Fibroblast of villous mesenchyme (primary cell): ENCODE results near the gene KATNA1. TPM values are rescaled to one million over a fixed set of nuclear protein-coding genes. Genes with fewer than 3 reads are reported as not detected.

ENCODE experiments used
- DNase-seq: peaks from one replicate; pipeline ENCODE4 v3.0.0-alpha.2; 2010; ENCODE audit warnings: low read depth
- H3K4me3 ChIP-seq: 2 replicates; pipeline ENCODE4 v1.5.1; 2011; ENCODE audit warnings: low read depth, mild to moderate bottlenecking, low read length
- total RNA-seq: library from RNA; depleted of rRNA; stranded (reverse); fragments of >200 nt; gene quantifications from 2 replicates; pipeline ENCODE4 v1.2.3, GENCODE V29; 2012
- TF ChIP-seq, protein P1 (sequence below): IDR thresholded peaks from 2 replicates; pipeline ENCODE4 v1.5.1; 2012; ENCODE audit warnings: low read depth, mild to moderate bottlenecking, low read length; ENCODE audit not compliant: insufficient read depth

KATNA1 gene
- total RNA-seq, 1 donor, result 21.6 TPM

- TF ChIP-seq, protein P1, sequence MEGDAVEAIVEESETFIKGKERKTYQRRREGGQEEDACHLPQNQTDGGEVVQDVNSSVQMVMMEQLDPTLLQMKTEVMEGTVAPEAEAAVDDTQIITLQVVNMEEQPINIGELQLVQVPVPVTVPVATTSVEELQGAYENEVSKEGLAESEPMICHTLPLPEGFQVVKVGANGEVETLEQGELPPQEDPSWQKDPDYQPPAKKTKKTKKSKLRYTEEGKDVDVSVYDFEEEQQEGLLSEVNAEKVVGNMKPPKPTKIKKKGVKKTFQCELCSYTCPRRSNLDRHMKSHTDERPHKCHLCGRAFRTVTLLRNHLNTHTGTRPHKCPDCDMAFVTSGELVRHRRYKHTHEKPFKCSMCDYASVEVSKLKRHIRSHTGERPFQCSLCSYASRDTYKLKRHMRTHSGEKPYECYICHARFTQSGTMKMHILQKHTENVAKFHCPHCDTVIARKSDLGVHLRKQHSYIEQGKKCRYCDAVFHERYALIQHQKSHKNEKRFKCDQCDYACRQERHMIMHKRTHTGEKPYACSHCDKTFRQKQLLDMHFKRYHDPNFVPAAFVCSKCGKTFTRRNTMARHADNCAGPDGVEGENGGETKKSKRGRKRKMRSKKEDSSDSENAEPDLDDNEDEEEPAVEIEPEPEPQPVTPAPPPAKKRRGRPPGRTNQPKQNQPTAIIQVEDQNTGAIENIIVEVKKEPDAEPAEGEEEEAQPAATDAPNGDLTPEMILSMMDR, result no peak
- no peak overlapping the region for H3K4me3 ChIP-seq
- DNase-seq, result no peak
Measured at GRCh38 chr6:149581349-149581748, 67.2 kb downstream of the KATNA1 start.

GRCh38 chr6:149580880-149581279 is 67.6 kb downstream of the KATNA1 start:
- no peak overlapping the region for H3K4me3 ChIP-seq
- no peak for DNase-seq
- TF ChIP-seq, protein P1, result no peak

GRCh38 chr6:149567945-149568585 is 80.4 kb downstream of the KATNA1 start:
- DNase-seq, result no peak
- no peak overlapping the region for H3K4me3 ChIP-seq
- TF ChIP-seq, protein P1, result no peak

GRCh38 chr6:149567194-149567586 is 81.3 kb downstream of the KATNA1 start:
- peak overlapping the region; percentile 88 for H3K4me3 ChIP-seq
- DNase-seq, result no peak
- TF ChIP-seq, protein P1, result no peak

DNA sequence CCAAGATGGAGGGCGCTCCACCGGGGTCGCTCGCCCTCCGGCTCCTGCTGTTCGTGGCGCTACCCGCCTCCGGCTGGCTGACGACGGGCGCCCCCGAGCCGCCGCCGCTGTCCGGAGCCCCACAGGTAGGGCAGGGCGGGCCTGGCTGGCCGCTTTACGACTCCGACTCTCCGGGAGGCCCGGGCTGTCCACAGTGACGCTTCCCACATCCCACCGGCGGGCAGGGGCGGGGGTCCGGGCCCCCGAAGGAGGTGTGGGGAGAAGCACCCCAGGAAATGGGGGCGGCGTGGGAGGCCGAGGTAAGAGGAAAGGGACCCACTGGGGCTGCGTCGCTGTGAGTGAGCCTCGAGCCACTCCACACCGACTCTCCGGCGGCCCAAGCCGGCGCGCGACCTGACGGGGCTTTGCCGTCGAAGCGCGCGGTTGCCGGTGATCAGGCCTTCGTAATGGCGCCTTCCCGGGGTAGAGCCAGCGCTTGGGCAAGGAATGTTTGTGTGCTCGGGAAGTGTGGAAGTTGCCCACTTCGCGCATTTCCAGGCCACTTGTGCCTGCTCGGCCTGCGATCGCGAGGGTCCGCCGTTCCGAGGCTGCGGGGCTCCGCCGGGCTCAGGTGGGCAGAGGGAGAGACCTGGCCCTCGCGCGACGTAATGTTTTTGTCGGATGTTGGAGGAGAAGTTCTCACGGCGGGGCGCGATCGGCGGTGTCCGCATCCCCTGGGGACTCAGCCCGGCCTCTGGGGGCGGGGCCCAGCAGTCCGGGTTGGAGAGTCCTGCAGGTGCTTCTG is 81.9 kb downstream of the KATNA1 start:
- TF ChIP-seq, protein P1, result no peak
- DNase-seq, result peak; percentile 29
- H3K4me3 ChIP-seq, result peak overlapping the region; percentile 88

GRCh38 chr6:149565527-149566409 is 82.7 kb downstream of the KATNA1 start, which contains the start of gene GINM1:
Gene GINM1 (plus strand): TSS chr6:149566375. CDS start chr6:149566415, 40 bp downstream.
- H3K4me3 ChIP-seq, result peak within 1 kb of the TSS; percentile 88
- DNase-seq, result peak; percentile 93
- TF ChIP-seq, protein P1, result peak; percentile 68
